ENCODE results near the gene GSDME.

DNA sequence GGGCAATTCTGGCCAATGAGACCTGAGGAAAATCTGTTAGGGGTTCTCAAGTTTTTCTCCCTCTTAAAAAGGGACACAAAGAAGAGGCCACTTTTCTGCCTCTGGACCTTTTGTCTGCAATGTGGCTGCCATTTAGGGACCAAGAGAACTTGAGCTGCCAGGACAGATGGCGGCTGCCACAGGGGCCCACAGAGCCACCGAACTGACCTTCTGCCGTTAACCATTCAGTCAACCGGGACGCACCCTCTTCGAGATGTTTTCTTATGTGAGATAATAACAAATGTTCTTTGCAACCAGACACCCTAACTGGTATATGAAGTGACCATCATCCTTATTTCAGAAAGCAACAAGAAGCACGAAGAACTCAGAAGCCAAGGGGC lies 29.2 kb downstream of the GSDME start:
- TF ChIP-seq, protein P1, sequence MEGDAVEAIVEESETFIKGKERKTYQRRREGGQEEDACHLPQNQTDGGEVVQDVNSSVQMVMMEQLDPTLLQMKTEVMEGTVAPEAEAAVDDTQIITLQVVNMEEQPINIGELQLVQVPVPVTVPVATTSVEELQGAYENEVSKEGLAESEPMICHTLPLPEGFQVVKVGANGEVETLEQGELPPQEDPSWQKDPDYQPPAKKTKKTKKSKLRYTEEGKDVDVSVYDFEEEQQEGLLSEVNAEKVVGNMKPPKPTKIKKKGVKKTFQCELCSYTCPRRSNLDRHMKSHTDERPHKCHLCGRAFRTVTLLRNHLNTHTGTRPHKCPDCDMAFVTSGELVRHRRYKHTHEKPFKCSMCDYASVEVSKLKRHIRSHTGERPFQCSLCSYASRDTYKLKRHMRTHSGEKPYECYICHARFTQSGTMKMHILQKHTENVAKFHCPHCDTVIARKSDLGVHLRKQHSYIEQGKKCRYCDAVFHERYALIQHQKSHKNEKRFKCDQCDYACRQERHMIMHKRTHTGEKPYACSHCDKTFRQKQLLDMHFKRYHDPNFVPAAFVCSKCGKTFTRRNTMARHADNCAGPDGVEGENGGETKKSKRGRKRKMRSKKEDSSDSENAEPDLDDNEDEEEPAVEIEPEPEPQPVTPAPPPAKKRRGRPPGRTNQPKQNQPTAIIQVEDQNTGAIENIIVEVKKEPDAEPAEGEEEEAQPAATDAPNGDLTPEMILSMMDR (IDR thresholded peaks at IDR 0.05; ENCODE audit: low read depth, low read length, missing input control) = no peak
- TF ChIP-seq, protein P2, sequence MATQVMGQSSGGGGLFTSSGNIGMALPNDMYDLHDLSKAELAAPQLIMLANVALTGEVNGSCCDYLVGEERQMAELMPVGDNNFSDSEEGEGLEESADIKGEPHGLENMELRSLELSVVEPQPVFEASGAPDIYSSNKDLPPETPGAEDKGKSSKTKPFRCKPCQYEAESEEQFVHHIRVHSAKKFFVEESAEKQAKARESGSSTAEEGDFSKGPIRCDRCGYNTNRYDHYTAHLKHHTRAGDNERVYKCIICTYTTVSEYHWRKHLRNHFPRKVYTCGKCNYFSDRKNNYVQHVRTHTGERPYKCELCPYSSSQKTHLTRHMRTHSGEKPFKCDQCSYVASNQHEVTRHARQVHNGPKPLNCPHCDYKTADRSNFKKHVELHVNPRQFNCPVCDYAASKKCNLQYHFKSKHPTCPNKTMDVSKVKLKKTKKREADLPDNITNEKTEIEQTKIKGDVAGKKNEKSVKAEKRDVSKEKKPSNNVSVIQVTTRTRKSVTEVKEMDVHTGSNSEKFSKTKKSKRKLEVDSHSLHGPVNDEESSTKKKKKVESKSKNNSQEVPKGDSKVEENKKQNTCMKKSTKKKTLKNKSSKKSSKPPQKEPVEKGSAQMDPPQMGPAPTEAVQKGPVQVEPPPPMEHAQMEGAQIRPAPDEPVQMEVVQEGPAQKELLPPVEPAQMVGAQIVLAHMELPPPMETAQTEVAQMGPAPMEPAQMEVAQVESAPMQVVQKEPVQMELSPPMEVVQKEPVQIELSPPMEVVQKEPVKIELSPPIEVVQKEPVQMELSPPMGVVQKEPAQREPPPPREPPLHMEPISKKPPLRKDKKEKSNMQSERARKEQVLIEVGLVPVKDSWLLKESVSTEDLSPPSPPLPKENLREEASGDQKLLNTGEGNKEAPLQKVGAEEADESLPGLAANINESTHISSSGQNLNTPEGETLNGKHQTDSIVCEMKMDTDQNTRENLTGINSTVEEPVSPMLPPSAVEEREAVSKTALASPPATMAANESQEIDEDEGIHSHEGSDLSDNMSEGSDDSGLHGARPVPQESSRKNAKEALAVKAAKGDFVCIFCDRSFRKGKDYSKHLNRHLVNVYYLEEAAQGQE (IDR thresholded peaks at IDR 0.05) = no peak
- TF ChIP-seq, protein P3, sequence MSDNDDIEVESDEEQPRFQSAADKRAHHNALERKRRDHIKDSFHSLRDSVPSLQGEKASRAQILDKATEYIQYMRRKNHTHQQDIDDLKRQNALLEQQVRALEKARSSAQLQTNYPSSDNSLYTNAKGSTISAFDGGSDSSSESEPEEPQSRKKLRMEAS (IDR thresholded peaks at IDR 0.05) = no peak
- no peak for TF ChIP-seq RXRA (IDR thresholded peaks at IDR 0.05)
- TF ChIP-seq RAD21 (IDR thresholded peaks at IDR 0.05) = no peak
- TF ChIP-seq JUND (IDR thresholded peaks at IDR 0.05) = no peak
- TF ChIP-seq TAF1 (conservative IDR thresholded peaks at IDR 0.05) = no peak
- no peak for TF ChIP-seq FOXA2 (IDR thresholded peaks at IDR 0.05)
- no peak for TF ChIP-seq YY1 (IDR thresholded peaks at IDR 0.05)

Measured in liver (tissue), 3 donors.